Stimulated activated CD8-positive, alpha-beta memory T cell treated with anti-CD3 and anti-CD28 coated beads, Interleukin-7, amount 100 ng/mL, for 1 hour (primary cell): ENCODE results near the gene STRN3.
"Not testable (repeated sequence)": the region's sequence is repeated elsewhere in the genome, so short reads cannot be mapped to it uniquely, and the experiment has no call there.

ENCODE experiments used
- DNase-seq, 2 donors: peaks; one replicate each; pipeline ENCODE4 v3.0.0-alpha.2; 2020; ENCODE audit warnings: low read depth in 2 of 2

The STRN3 gene

DNA sequence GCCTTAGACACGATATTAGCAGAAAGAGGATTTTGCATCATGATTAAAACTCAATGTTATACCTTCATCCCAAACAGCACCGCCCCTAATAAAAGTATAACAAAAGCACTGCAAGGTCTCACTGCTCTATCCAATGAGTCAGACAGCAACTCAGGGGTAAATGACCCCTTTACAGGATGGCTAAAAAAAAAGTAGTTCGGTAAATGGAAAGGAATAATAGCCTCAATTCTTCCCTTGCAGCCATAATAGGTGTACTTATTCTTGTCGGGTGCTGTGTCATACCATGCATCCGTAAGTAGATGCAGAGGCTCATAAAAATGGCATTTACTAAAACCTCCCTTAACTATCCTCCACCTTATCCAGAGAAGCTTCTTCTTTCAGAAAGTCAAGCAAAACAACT lies 54.6 kb downstream of the STRN3 start:
- DNase-seq = no peak

DNA sequence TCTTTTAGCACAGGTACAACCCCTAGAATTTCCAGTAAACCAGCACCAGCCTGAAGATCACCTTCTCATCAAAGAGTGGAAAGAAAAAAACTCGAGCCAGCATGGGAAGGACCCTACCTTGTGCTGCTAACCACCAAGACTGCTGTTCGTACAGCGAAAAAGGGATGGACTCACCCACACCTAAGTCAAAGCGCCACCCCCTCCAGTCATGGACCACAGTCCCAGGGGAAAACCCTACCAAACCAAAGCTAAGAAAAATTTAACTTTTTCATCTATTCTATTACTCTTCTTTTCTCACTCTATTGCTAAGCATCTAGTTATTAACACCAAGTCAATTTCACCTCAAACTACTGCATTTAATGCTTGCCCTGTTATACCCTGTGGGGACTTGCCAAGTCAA lies 56.4 kb downstream of the STRN3 start:
- DNase-seq = not testable (repeated sequence)

DNA sequence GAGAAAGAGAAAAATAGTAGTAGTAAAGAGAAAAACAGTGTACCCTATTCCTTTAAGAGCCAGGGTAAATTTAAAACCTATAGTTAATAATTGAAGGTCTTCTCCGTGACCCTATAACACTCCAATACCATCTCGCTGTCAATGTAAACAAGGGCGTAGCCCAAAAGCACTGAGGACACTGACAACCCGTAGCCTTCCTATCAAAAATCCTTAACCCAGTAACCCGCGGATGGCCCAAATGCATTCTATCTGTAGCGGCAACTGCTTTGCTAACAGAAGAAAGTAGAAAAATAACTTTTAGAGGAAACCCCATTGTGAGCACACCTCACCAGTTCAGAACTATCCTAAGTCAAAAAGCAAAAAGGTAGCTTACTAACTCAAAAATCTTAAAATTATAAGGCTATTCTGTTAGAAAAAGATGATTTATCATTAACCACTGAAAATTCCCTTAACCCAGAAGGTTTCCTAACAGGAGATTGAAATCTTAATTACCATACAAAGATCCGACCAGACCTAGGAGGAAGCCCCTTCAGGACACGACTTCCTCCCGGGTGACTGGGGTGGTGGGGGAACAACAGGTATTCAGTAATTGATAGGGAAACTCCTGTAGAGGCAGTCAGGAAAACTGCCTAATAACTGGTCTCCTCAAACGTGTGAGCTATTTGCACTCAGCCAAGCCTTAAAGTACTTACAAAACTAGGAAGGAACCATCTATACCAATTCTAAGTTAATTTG lies 58.6 kb downstream of the STRN3 start:
- not testable (repeated sequence) for DNase-seq

DNA sequence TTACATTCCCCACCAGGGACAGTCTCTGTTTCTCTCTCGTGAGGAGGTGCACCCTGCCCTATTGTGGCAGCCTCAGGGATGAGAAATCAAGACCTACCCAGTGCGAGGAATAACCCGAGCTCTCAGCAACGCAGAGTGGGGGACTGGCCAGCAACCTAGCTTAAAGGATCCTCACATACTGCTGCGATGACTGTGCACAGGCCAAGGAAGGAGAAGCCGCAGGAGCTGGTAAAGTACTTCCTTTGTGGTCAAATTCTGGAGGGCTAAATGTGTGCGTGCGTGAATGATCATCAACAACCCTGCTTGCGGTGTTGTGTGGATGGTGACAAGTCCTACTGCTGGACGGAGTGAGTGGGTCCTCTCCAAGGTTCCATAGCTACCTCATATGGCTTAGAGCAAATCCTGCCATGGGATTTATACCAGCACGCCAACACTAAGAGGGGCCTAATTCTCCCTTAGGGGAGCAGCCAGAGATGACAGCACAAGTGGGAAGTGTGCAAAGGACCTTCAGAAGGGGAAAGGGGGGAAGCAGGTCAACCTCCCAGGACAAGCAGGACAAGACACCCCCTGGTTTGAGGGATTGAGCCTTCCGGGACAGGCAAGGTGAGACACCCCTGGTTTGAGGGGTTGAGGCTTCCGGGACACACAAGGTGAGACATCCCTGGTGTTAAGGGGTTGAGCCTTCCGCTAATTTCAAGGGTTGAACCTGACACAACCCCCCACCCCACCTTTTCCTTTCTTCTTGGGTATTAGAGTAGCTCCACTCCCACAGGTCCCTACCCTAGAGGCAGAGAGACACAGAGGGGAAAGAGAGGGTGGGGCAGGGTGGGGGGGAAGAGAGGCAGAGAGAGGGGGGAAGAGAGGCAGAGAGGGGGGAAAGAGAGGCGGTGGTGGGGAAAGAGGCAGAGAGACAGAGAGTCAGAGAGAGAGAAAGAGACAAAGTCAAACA lies 59.5 kb downstream of the STRN3 start:
- DNase-seq = no peak

DNA sequence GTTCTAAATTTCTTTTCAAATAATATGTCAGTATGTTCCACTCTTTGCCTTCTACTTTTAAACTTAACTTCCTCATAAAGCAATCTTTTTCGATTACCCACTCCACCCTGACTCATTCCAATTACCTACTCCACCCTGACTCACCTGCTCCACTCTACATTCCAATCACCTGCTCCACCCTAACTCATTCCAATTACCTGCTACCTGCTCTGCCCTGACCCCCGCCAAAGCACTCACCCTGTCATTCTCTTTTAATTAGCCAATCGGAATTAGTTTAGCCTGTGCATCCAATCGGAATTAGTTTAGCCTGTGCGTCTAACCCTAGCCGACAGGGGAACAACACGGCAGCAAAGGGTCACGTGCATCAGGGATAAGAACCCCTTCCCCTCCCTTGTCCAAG lies 60.3 kb downstream of the STRN3 start:
- DNase-seq = not testable (repeated sequence)

DNA sequence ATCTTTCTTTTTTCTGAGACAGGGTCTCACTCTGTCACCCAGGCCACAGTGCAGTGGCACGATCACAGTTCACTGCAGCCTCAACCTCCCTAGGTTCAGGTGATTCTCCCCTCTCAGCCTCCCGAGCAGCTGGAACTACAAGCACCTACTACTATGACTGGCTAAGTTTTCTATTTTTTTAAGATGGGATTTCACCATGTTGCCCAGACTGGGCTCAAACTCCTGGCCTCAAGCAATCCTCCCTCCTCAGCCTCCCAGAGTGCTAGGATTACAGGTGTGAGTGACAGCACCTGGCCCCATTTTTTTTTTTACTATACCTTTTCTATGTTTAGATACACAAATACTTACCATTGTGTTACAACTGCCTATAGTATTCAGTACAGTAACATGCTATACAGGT lies 63.6 kb downstream of the STRN3 start:
- DNase-seq = not testable (repeated sequence)

DNA sequence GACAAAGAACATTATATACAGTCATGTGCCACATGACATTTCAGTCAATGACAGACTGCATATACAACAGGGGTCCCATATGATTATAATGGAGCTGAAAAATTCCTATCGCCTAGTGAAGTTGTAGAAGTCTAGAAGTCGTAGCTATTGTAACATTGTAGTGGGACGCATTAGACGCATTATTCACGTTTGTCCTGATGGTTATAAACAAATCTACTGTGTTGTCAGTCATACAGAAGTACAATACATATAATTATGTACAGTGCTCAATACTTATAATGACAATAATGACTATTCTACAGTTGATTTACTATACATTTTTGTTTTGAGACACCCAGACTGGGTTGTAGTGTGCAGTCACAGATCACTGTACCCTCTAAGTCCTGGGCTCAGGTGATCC lies 64.8 kb downstream of the STRN3 start:
- no peak for DNase-seq

DNA sequence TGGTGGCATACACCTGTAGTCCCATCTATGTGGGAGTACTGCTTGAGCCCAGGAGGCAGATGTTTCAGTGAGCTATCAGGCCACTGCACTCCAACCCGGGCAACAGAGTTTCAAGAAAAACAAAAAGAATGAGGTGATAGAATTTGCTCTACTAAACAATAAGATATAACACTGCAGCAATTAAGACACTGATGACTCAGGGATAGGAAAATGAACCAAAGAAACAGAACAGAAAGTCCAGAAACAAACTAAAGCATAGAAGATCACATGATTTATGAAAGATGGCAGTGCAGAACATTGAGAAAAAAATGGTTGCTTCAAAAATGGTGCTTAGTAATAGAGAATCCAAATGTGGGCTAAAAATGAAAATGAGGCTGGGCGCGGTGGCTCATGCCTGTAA lies 66.0 kb downstream of the STRN3 start:
- no peak for DNase-seq

DNA sequence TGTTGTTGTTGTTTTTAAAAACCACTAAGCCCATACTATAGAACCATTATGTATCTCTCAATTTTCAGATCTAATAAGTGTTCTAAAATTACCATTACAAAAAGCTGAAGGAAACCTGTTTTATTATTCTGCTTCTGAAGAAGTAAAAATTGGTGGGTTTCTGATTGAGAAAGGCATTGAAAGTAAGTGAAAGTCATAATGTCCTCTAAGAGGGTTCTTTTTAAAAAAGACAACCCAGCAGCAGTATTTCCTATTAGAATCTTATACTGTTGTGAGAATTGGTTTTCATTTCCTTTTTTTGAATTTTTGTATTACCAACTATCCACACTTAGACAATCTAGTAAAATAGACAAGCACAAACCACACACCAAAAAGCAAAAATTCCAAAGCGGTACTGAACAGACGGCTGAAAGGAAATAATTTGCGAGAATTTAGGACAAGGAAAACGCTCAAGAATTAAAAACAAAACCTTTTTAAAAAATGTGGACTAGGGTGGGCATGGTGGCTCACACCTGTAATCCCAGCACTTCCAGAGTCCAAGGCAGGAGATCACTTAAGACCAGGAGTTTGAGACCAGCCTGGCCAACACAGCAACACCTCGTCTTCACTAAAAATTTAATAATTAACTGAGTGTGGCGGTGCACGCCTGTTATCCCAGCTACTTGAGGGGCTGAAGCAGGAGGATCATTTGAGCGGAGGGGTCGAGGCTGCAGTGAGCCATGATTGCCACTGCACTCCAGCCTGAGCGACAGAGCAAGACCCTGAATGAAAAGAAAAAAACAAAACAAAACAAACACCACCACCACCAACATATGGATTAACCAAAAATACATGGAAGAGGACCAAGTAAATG lies 67.4 kb downstream of the STRN3 start:
- DNase-seq = no peak

DNA sequence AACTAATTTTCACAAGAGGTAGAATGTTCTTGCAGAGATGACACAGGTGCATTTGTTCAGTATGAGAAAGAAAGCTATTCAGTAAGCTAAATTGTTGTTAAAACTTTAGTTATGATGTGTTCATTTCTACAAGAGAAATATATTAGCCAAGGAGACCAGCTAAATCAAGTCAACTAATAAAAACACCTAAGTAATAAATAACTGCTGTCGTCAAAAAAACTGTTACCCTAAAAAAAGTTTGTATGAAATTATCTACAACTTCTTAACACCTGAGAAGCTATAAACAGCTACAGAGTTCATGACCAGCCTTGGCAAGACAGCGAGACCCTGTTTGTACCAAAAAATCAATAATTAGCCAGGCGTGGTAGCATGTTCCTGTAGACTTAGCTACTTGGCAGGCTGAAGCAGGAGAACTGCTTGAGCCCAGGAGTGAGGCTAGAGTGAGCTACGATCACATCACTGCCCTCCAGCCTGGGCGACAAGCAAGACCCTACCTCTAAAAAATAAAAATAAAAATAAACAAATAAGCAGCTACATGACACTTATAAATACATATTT lies 68.3 kb downstream of the STRN3 start:
- DNase-seq = no peak

DNA sequence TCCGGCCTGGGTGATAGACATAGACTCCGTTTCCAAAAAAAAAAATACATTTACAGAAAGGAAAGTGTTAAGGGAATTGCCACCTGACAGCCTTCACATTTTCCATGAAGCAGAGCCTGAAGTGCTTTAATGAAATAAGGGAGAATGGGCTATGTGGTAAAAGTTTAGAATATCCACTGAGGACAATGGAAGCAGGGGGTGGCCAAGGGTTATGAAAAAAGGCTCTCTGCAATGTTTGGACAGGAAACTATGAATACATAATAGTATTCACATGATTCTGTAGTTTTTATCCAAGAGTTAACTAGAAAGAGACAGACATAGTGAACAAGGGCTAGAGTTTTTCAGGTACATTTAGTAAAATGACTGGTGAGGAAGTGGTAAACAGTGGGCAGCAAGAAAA lies 76.5 kb downstream of the STRN3 start:
- DNase-seq = no peak

DNA sequence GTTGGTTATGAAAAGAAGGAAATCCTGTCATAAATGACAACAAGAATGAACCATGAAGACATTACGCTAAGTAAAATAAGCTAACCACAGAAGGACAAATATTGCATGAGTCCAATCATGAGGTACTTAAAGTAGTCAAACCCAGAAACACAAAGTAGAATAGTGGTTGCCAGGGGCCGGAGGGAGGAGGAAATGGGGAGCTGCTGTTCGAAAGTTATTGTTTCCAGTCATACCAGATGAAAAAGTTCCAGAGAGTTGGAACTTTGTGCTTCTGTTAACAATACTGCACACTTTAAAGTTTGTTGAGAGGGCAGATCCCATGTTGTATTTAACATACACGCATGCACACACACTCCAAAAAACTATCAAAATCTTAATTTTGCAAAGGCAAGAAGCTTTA lies 82.5 kb downstream of the STRN3 start:
- DNase-seq = no peak

DNA sequence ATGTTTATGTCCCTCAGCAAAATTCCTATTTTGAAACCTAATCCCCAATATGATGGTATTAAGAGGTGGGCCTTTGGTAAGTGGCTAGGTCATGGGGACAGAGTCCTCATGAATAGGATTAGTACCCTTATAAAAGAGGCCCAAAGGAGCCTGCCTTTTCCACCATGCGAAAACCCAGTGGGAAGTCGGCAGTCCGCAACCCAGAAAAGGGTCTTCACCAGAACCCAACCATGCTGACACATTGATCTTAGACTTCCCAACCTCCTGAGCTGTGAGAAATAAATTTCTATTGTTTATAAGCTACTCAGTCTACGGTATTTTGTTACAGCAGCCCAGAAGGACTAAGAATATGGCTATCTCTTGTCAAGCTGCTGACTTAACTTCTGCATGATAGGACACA lies 85.3 kb downstream of the STRN3 start:
- DNase-seq = no peak

DNA sequence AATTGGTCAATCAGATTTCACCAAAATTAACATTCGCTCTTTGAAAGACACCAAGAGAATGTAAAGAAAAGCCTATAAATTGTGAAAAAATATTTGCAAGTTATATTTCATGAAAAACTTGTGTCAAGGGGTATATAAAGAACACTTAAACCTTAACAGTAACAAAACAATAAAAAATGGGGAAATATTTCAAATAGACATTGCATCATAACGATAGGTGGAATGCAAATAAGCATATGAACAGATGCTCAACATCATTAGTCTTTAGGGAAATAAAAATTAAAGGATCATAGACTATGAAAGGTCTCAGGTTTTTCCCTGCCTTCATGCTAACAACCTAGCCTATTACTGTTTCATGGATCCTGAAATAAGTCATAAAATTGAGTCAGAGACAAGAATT lies 87.6 kb downstream of the STRN3 start:
- no peak for DNase-seq

DNA sequence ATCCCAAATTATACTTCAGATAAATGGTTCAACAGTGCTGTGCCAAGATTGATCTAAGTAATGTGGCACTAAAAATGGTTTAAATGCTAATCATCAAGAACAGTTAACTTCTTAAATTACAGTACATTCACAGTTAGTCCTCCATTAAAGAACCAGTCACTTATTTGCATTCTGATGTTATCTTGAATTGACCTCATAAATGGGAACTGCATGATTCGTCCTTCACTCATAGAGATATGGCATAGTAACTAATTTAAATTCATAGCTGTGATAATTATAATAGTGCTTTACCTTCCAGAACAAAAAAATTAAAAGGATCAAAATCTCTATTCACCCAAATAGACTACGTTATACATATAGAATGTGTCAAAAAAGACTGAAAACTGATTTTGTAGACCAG lies 90.7 kb downstream of the STRN3 start:
- no peak for DNase-seq

DNA sequence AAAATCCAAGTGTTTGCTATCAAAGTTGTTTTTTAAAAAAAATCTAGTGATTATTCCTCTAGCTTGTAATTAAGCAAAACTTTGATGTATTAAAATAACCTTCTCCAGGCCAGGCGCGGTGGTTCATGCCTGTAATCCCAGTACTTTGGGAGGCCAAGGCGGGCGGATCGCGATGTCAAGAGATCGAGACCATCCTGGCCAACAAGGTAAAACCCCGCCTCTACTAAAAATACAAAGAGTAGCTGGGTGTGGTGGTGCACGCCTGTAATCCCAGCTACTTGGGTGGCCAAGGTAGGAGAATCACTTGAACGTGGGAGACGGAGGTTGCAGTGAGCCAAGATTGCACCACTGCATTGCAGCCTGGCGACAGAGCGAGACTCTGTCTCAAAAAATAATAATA lies 92.2 kb downstream of the STRN3 start:
- DNase-seq = not testable (repeated sequence)

DNA sequence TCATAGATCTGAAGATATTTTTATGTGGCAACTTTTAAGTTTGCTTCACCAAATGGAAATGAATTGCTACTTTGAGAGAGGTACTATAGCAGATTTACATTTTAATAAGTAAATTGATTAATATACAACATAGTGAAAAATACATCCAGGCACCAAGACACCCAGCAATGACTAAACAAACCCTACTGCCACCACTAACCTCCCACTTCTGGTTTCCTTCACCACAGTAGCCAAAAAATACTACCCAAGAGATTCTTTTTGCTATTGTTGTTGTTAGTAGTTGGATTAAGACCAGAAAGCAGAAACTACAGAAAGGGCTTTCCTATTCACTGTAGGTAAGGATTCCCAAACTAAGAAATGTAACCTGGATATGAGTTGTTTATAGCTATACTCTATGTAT lies 97.7 kb downstream of the STRN3 start:
- no peak for DNase-seq

DNA sequence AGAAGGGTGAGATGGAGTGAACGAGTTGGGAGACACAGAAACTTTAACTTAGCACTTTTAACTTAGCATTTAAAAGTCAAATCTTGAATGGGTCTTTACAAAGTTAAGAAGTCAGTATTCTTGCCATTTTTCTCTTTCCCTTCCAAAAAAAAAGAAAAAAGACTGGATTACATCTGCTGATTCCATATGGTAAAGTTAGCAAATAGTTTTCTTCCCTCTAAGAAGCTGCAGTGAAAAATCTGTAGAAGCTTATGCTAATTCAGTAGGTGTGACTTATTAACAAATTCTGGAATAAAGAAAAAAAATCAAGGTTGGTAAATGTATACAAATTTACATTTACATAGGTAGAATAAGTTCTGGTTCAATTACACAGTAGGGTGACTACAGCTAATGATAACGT lies 100.9 kb downstream of the STRN3 start:
- DNase-seq = no peak

DNA sequence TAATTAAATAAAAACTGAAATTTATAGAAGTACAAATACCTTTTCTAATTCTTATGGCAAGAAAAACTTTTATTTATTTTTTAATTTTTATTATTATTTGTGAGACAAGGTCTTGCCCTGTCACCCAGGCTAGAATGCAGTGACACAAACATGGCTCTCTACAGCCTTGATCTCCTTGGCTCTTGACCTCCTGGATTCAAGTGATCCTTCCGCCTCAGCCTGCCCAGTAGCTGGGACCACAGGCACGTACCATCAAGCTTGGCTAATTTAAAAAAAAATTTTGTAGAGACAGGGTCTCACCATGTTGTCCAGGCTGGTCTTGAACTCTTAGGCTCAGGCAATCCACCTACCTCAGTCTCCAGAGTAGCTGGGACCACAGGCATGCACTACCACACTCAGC lies 104.4 kb downstream of the STRN3 start:
- no peak for DNase-seq

DNA sequence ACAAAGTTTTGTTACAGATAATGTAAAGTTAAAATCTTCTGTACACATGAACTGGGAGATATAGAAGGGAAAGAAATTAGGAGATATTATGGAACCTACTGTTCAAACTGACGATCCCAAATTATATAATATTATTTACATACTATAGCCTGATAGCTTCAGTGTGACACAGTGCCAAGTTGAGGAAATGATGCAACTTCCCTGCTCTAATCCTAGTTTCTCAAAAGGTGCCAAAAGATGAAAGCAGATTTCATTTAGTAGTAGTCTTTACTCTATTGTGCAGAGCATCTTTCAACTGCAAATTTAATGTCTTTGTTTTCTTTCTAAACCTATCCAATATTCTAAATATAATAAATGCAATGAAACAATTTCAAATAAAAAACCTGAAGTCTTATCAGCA lies 104.9 kb downstream of the STRN3 start:
- DNase-seq = no peak

DNA sequence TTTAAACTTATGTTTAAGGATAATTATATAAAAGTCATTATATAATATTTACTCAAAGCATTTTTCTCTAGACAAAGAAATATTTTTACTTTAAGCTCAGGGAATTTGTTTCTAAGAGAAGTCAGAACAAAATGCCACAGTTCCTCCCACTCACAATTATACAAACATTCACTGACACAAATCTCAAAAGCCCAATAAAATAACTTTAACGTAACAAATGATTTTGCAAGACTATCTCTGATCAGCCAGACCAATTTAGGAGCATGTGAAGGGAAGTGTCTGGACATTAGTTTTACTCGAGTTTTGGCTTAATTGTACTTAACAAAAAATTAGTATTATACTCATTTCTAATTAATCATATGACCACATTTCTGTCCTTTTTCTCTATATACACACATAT lies 110.6 kb downstream of the STRN3 start:
- no peak for DNase-seq

DNA sequence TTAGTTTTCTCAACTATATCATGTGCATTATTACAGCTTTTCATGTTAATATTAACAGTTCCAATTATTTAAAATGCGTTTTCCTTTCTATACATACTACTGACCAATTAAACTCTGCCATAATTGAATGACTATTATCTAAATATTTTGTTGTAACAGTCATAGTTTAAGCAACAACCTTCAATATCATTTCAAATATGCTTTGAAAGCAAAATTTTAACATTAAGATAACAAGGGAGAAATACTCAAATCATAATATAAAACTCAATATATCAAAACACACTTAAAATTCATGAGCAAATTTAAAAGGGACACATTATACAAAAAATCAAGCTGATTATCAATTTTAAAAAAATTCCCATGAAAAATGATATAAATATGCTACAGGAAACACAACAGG lies 111.4 kb downstream of the STRN3 start:
- DNase-seq = no peak
